ENCODE data around the gene TAS2R39.

The TAS2R39 gene

DNA sequence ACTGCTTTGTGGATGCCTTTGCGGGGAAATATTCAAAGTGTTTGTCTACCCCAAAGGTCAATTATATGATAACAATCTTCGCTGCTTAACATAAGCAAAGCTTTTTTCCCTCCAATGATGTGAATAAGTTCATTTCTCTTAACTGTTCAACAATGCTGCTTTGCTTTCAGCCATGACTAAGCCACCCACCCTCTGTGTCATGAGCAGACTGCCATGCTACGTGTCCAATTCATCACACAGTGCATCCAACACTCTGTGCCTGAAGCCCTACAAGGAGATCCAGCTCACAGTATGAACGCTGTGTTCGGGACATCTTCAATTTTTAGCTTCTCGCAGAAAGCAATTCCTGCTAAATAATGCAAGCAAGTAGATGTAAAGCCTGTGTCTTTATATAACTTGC, 32.9 kb downstream of the TAS2R39 start:
- DNase-seq (ENCODE audit: low read depth in 2 of 2): no peak

DNA sequence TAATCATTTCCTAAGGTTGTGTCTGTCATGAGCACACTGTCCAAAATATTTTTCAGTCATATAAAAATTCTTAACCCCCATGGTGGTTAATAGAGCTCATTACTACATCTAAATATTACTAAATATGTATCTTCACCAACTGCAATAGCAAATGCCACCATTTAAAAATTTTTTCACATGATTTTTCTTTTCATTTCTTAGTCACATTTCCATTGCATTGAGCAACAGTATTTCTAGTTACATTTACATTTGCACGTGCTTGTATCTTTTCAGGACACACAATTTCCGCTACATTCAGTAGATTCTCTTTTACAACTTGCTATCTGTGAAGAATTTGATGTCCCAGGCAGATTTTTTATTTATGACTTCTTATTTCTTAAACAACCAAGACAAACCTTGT, 33.5 kb downstream of the TAS2R39 start:
- no peak for DNase-seq (ENCODE audit: low read depth in 2 of 2)

DNA sequence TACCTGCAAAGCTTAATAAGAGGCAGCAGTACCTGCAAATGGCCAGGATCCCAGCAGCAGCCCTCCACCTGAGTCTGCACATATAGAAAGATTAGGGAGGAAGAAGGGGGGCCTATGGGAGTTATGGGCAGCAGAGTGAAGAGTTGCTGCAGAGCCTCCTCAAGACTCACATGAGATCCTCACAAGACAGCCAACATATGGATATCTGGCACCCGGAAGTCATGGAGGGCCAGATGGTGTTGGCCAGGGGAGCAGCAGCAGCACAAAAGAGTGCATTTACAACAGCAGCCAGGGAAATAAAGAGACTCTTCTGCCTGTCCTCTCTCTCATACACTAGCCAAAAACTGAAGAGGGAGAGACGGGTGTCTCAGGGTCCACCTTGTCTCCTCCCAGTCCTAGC, 34.6 kb downstream of the TAS2R39 start:
- no peak for DNase-seq (ENCODE audit: low read depth in 2 of 2)

DNA sequence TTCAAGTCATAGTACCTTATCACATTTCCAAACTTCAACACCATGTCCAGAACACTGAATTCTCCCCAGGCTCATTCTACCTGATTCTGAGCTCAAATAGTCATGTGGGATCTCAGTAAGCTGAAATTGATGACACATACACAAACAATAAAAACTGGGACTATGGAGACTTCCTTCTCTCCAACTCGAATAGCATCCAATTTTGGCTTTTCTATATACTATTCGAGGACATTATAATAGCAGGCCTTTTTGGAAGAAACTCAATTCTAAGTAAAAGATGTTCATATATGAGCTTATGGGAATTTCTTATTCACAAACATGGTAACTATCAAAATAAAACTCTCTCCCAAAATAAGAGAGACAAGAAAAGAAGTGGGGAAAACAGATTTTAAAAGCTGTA, 38.1 kb downstream of the TAS2R39 start:
- DNase-seq (ENCODE audit: low read depth in 2 of 2): no peak

DNA sequence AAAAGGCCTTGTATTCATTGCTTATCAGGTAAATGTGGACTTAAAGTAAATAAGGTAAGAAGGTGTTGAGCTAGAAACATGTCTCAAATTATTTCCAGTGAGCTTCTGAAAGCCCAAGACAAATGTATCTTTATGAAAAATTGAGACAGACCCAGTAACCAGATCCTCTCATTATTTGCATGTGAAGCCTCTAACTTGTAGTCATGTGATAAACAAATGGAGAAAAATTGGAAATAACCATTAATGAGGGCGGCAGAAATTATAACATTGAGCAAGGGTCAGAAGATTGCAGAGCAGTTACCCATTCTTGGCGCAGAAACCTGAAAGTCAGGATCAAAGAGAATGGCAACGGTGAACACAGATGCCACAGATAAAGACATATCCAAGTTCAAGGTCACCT, 38.5 kb downstream of the TAS2R39 start, which contains the start of gene TAS2R40:
TAS2R40 (plus strand) TSS at position 301 of the 400 bp plus-strand sequence; CDS start at position 343, 42 bp downstream.
- no peak for DNase-seq (ENCODE audit: low read depth in 2 of 2)

DNA sequence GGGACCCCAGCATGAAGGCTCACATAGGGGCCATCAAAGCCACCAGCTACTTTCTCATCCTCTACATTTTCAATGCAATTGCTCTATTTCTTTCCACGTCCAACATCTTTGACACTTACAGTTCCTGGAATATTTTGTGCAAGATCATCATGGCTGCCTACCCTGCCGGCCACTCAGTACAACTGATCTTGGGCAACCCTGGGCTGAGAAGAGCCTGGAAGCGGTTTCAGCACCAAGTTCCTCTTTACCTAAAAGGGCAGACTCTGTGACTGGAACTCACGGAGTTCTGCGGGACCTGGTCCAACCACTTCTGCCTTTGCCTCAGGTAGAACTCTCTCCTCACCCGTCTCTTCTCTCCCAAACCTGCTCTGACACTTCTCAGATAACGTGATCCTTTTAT, 39.6 kb downstream of the TAS2R39 start:
- no peak for DNase-seq (ENCODE audit: low read depth in 2 of 2)

DNA sequence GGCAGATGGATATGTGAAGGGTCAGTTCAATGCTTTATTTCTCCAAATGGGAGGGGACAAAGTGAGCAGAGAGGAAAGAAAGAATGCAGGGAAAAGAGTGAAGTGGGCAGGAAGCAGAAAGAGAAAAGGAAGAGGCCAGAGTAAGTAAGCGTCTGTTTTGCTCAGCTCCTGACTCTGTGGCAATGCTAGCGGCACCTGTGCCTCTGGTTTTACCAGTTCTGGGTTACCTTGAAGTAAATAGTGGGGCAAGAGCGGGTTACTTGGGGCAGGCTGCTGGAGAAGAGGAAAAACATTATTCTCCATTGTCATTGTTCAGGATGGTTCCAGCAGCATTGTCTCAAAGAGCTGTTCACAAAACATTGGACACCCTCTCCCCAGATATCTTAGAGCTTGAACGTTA, 40.6 kb downstream of the TAS2R39 start:
- DNase-seq (ENCODE audit: low read depth in 2 of 2): no peak

DNA sequence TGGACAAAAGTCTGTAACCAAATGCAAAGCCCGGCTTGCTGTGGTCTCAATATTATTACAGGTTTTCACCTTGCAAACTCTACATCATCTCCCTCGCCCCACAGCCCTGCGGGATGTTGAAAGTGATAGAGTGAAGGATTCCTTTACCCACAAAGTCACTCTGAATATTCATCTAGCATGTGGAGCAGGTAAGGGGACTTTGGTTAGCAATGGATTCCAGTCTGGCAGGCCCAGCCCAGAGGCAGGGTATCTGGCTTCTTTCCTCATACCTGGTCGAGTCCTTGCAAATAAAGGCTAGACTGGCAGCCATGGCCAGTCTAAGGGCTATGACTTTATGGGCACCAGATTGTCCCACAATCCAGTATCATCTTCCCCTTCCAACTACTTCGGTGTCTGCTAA, 41.8 kb downstream of the TAS2R39 start:
- no peak for DNase-seq (ENCODE audit: low read depth in 2 of 2)

DNA sequence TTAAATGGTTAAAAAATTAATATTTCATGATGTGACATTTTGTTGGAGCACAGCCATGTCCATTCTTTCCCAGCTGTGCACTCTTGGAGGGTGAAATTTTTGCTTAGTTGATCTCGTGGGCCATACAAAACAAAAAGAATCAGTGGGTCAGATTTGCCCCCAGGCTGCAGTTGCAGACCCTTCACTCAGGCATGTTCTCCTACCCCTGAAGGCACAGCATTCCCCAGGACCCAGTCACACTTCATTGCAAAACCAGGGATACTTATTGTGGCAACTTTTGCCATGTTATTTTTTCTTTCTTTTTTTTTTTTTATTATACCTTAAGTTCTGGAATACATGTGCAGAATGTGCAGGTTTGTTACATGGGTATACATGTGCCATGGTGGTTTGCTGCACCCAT, 44.6 kb downstream of the TAS2R39 start:
- no peak for DNase-seq (ENCODE audit: low read depth in 2 of 2)

DNA sequence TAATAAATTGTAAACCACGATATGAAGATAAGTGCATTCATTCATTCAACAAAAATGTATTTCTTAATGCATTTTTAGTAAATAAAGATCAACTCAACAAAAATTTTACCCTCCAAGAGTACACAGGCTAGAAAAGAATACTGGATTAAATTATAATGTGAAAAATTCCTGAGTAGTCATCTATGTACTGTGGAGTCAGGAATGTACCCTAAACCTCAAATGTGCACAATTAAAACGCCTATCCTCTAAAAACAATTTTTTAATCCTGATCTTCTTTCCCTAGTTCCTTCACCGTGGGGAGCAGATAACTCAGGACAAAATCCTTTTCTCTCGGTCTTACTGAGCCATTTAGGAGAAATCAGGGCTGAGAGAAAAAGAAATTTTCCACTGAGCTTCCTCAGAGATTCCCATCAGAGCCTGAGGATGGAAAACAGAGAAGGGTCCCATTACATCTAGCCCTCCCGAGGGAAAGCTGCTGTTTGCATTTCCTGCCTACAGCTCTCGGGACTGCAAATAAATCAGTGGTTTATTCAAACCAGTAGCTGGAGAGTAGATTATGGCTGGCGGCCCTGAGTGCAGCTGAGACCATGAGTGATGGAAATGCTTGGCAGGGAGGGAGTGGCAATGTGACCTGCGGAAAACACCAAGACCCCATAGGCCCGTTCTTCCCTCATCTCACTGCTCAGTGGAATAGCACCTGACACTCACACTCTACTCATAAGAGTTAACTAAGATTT, 46.0 kb downstream of the TAS2R39 start:
- DNase-seq (ENCODE audit: low read depth in 2 of 2): no peak

DNA sequence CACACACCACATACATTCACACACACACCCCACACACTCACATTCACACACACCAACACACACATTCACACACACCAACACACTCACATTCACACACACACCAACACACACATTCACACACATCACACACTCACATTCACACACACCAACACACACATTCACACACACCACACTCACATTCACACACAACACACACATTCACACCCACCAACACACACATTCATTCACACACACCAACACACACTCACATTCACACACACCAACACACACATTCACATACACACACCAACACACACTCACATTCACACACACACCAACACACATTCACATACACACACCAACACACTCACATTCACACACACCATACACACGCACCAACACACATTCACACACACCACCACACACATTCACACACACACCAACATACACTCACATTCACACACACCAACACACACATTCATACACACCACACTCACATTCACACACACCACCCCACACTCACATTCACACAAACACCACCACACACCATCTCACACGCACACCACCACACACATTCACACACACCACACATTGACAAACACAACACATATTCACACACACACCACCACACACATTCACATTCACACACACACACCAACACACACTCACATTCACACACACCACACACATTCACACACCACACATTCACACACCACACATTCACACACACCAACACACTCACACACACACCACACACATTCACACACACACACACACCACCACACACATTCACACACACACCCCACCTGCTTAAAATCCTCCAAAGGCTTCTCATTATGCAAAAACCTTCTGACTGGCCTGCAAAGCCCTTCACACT, 47.6 kb downstream of the TAS2R39 start:
- no peak for DNase-seq (ENCODE audit: low read depth in 2 of 2)

Measured in stimulated activated CD8-positive, alpha-beta memory T cell treated with anti-CD3 and anti-CD28 coated beads, Interleukin-7, amount 100 ng/mL, for 4 hours (primary cell).